ENCODE measurements around the gene CORO1C. TPM values are rescaled to one million over a fixed set of nuclear protein-coding genes. Genes with fewer than 3 reads are reported as not detected.
"Not testable (repeated sequence)": the region's sequence is repeated elsewhere in the genome, so short reads cannot be mapped to it uniquely, and the experiment has no call there.

Gene CORO1C
- polyA plus RNA-seq, 1 experiment, result 596 TPM

DNA sequence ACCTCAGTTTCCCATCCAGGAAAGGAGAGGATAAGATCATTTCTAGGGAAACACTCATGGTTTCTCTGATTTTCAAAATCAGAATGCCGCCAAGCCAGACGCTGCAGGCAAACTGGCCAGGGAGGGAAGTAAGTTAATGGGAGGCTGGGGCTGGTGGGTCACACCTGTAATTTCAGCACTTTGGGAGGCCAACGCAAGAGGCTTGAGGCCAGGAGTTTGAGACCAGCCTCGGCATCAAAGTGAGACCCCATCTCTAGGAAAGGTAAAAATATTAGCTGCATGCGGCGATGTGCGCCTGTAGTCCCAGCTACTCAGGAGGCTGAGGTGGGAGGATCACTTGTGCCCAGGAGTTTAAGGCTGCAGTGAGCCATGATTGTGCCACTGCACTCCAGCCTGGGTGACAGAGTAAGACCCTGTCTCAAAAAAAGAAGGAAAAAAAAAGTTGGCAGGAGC, 98.2 kb downstream of the CORO1C start:
- Histone ChIP-seq H3K27me3 (ENCODE audit: control insufficient read depth, insufficient read depth, low read length) (no peaks in the 10 kb centered on the region), H3K4me3 (ENCODE audit: low read depth, low read length) (no peak overlapping the region), H3K27ac (ENCODE audit: low read depth, low read length) (no peak overlapping the region), H3K9me3 (ENCODE audit: control insufficient read depth, insufficient read depth, low read length) (no peaks in the 10 kb centered on the region)
- DNase-seq (ENCODE audit: low read depth, low spot score), result no peak
- TF ChIP-seq, protein P1, sequence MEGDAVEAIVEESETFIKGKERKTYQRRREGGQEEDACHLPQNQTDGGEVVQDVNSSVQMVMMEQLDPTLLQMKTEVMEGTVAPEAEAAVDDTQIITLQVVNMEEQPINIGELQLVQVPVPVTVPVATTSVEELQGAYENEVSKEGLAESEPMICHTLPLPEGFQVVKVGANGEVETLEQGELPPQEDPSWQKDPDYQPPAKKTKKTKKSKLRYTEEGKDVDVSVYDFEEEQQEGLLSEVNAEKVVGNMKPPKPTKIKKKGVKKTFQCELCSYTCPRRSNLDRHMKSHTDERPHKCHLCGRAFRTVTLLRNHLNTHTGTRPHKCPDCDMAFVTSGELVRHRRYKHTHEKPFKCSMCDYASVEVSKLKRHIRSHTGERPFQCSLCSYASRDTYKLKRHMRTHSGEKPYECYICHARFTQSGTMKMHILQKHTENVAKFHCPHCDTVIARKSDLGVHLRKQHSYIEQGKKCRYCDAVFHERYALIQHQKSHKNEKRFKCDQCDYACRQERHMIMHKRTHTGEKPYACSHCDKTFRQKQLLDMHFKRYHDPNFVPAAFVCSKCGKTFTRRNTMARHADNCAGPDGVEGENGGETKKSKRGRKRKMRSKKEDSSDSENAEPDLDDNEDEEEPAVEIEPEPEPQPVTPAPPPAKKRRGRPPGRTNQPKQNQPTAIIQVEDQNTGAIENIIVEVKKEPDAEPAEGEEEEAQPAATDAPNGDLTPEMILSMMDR (IDR thresholded peaks at IDR 0.05; ENCODE audit: low read depth, low read length), result no peak
- POLR2A ChIA-PET, result no interaction called here
- CTCF ChIA-PET, result interaction anchor here (1.2 kb wide), 1 partner anchor 15 kb away, joined by 6 read pairs; no protein-coding TSS in a partner anchor

DNA sequence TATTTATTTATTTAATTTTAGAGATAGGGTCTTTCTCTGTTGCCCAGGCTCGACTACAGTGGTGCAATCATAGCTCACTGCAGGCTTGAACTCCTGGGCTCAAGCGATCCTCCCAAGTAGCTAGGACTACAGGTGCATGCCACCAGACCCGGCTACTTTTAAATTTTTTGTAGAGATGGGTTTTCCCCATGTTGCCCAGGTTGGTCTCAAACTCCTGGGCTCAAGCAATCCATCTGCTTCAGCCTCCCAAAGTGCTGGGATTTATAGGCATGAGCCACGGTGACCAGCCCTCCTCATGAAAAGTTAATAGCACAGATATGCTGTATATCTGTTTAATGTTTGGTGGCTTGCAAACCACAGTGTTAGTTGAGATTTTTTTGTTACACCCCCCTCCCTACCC, 100.1 kb downstream of the CORO1C start:
- H3K27me3 ChIP-seq (ENCODE audit: control insufficient read depth, insufficient read depth, low read length); H3K9me3 ChIP-seq (ENCODE audit: control insufficient read depth, insufficient read depth, low read length); DNase-seq (ENCODE audit: low read depth, low spot score); H3K4me3 ChIP-seq (ENCODE audit: low read depth, low read length); POLR2A ChIA-PET: not testable (repeated sequence)
- CTCF ChIA-PET, result interaction anchor here (1.0 to 5.2 kb wide), 3 partner anchors 13 to 67 kb away, joined by 4 to 44 read pairs (median 6); no protein-coding TSS in a partner anchor
- H3K27ac ChIP-seq (ENCODE audit: low read depth, low read length), result peak overlapping the region; percentile 91

DNA sequence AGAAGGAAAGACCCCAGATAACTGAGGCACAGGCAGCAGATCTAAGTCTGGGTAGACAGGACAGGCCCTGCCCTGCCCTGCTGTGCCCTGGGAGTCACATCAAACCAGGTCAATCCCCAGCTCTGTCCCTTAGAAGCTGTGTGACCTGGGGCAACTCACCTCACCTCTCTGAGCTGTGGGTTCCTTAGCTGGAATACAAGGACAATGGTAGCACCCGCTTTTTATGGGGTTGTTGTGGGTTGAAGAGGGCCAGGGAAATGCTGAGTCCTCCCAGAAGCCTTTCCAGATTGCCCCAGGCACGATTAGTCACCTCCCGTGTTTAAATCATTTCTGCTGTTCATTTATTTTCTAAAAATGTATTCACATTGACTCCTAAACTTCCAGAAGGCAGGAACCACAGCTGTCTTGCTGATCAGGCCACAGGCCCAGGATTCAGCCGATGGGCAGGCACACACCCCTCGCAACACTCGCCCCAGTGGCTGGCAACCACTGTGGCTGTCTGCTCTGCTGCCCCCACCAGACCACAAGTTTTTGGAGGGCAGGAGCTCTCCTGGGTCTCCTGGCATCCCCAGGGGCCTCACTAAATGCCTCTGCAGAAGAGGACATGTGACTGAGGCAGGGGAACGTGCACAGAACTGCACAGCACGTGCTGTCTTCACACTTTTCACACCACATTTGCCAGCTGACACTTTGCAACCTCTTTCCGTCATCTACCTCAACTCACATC, 100.7 kb downstream of the CORO1C start:
- DNase-seq (ENCODE audit: low read depth, low spot score), result no peak
- no peak overlapping the region for H3K4me3 ChIP-seq (ENCODE audit: low read depth, low read length)
- H3K9me3 ChIP-seq (ENCODE audit: control insufficient read depth, insufficient read depth, low read length), result no peaks in the 10 kb centered on the region
- POLR2A ChIA-PET, result interaction anchor here (0.5 to 0.8 kb wide), 3 partner anchors 174 to 627 kb away, joined by 3 to 6 read pairs (median 3); no protein-coding TSS in a partner anchor
- CTCF ChIA-PET, result interaction anchor here (0.9 to 5.2 kb wide), 4 partner anchors 12 to 173 kb away, joined by 4 to 44 read pairs (median 6); no protein-coding TSS in a partner anchor
- H3K27me3 ChIP-seq (ENCODE audit: control insufficient read depth, insufficient read depth, low read length), result no peaks in the 10 kb centered on the region
- peak overlapping the region; percentile 91 for H3K27ac ChIP-seq (ENCODE audit: low read depth, low read length)
- TF ChIP-seq, protein P1 (IDR thresholded peaks at IDR 0.05; ENCODE audit: low read depth, low read length), result no peak

DNA sequence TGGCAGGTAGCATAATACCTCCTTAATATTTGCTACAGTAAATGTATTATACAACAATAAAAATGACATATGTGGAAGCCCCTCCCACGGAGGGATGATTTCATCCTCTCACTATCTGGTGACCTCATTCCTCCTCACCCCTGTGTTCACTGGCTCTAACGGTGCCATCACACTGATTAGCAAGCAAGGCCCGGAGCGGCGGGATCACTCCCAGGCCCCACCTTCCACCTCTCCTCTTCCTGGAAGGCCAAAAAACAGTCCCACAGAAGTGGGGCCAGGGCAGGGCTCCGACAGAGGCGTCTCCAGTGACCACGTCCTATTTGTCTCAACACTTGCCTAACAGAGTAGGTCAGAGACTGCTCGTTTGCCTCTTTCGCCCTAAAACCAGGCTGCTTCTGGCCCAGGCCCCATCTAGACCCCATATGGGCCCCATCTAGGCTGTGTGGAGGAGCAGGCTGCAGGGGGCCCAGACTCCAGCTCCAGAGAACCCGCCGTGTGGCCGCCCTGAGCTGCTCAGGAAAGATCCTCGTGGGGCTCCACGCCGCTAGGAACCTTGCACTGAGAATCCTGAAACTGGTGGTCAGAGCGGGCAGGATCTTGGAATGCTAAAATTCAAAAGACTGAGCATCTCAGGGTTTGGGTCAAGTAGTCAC, 101.4 kb downstream of the CORO1C start:
- TF ChIP-seq, protein P1 (IDR thresholded peaks at IDR 0.05; ENCODE audit: low read depth, low read length), result no peak
- Histone ChIP-seq H3K27ac (ENCODE audit: low read depth, low read length) (peak overlapping the region; percentile 91), H3K4me3 (ENCODE audit: low read depth, low read length) (no peak overlapping the region), H3K27me3 (ENCODE audit: control insufficient read depth, insufficient read depth, low read length) (no peaks in the 10 kb centered on the region), H3K9me3 (ENCODE audit: control insufficient read depth, insufficient read depth, low read length) (no peaks in the 10 kb centered on the region)
- ChIA-PET POLR2A (interaction anchor here (0.6 to 0.8 kb wide), 2 partner anchors 175 to 627 kb away, joined by 3 read pairs; no protein-coding TSS in a partner anchor), CTCF (interaction anchor here (0.8 to 5.2 kb wide), 4 partner anchors 12 to 173 kb away, joined by 3 to 44 read pairs (median 6); no protein-coding TSS in a partner anchor)
- DNase-seq (ENCODE audit: low read depth, low spot score), result no peak

DNA sequence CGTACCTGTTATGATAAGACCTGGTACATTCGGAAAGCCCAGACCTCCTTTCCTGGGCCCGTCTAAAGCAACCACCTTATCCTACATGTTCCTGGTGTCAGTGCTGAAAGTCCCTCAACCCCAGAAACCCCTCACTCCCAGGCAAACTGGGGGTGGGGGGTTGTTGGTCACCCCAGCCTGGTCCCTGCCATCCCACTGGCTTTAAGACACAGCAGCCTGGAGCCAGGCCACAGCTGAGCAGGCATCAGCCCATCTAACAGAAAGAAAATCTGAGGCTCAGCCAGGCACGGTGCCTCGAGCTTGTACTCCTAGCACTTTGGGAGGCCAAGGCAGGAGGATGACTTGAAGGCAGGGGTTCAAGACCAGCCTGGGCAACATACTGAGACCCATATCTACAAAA, 102.2 kb downstream of the CORO1C start:
- Histone ChIP-seq H3K27me3 (ENCODE audit: control insufficient read depth, insufficient read depth, low read length) (no peaks in the 10 kb centered on the region), H3K27ac (ENCODE audit: low read depth, low read length) (peak overlapping the region; percentile 91), H3K4me3 (ENCODE audit: low read depth, low read length) (no peak overlapping the region), H3K9me3 (ENCODE audit: control insufficient read depth, insufficient read depth, low read length) (no peaks in the 10 kb centered on the region)
- TF ChIP-seq, protein P1 (IDR thresholded peaks at IDR 0.05; ENCODE audit: low read depth, low read length), result no peak
- ChIA-PET POLR2A (interaction anchor here (1.2 to 1.7 kb wide), 2 partner anchors 12 to 68 kb away, joined by 5 to 7 read pairs; partner anchors contain the start of gene SART3), CTCF (interaction anchor here (0.8 to 5.2 kb wide), 2 partner anchors 11 to 35 kb away, joined by 3 to 44 read pairs; no protein-coding TSS in a partner anchor)
- DNase-seq (ENCODE audit: low read depth, low spot score), result no peak

All from AG04450 (cell line).